ENCODE results near the gene TAS1R3. TPM values are rescaled to one million over a fixed set of nuclear protein-coding genes. Genes with fewer than 3 reads are reported as not detected.
"Not testable (repeated sequence)": the region's sequence is repeated elsewhere in the genome, so short reads cannot be mapped to it uniquely, and the experiment has no call there.

TAS1R3 gene
- polyA plus RNA-seq, 1 donor, result 3.3 TPM

- DNase-seq (ENCODE audit: low read depth), result no peak
Measured at GRCh38 chr1:1354271-1355247, 23.5 kb downstream of the TAS1R3 start.

DNA sequence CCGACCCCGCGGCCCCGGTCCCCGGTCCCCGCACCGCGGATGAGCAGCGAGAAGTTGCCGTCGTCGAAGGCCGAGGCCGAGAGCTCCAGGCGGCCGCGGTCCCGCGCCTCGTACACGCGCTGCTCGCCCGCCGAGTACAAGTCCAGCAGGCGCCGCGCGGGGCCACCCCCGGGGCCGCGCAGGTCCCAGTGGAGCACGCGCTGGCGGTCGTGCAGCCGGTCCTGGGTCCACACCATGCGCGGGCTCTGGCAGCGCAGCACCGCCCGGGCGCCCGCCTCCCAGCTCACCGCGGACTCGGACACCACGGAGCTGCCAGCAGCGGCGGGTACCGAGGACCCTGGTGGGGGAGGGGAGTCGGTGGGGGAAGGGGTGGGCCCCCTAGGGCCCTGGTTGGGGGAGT is 24.3 kb downstream of the TAS1R3 start:
- DNase-seq (ENCODE audit: low read depth), result no peak

- no peak for DNase-seq (ENCODE audit: low read depth)
Measured at GRCh38 chr1:1356166-1356795, 25.2 kb downstream of the TAS1R3 start.

DNA sequence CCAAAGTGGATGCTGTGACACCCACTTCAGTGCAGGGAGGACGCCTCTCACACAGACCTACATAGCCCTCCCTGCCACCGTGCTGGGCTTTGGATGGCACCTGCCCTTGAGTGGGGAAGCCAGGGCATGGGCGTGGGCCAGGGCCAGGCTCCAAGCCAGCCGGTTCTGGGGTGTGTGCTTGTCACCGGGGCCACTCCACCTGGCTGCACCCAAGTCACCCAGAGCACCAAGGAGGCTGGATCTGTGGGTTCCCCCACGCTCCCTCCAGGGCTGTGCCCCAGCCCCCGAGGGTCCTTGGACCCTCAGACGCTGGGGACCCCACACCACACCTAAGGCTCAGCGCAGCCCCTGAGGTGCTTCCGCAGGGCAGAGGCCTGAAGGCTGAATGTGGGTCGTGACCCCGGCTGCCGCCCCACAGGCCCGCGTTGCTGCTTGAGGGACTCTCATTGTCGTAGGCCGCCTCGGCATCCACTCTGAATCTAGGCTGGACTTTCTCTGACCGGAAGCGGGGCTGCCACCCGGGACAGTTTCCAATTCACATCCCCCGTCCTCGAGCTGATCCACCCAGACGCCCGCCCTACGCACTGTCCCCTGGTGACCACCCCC is 25.8 kb downstream of the TAS1R3 start:
- no peak for DNase-seq (ENCODE audit: low read depth)

- no peak for DNase-seq (ENCODE audit: low read depth)
Measured at GRCh38 chr1:1357871-1358432, 26.9 kb downstream of the TAS1R3 start.

GRCh38 chr1:1358433-1359271 is 27.6 kb downstream of the TAS1R3 start, which contains the start of gene MXRA8:
MXRA8 (minus strand) TSS chr1:1358555; CDS start chr1:1358504, 51 bp downstream.
- DNase-seq (ENCODE audit: low read depth), result no peak

DNA sequence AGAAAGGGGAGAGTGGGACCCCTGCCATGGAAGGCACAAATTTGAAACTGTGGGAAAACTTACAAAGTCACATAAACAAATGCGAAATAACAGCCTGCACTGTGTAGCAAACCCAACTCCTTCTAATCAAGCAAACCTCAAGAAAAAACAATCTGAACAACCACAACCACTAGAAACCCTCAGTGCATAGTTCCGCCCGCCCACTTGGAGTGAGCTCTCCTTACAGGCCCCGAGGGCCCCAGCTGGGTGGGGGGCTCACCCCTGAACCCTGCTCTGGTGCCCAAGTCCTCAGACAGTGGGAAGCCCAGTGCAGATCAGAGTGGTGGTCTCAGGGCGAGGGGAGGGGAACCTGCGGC is 28.2 kb downstream of the TAS1R3 start:
- no peak for DNase-seq (ENCODE audit: low read depth)

GRCh38 chr1:1359664-1360468 is 28.8 kb downstream of the TAS1R3 start:
- no peak for DNase-seq (ENCODE audit: low read depth)

DNA sequence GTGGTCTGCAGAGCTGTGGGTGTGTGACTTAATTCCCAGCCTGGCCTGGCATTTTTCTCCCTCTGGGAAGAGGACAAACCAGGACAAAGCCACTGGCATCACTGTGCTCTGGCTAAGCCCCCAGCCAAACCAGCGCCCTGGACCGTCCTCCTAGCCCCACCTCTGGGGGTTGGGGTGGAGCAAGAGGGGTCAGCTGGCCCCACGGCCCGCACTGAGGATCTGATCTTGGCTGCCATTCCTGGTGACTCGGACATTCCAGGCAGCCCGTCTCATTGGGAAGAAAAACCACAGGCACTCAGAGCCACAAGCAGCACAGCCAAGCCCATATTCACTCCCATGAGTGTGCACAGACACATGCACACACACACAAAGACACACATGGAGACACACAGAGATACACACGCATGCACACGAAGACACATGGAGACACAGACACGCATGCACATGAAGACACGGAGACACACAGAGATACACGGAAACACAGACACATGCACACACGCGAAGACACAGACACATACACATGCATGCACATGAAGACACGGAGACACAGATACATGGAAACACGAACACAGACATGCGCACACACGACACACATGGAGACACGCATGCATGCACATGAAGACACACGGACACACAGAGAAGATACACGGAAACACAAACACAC is 29.6 kb downstream of the TAS1R3 start:
- no peak for DNase-seq (ENCODE audit: low read depth)

DNA sequence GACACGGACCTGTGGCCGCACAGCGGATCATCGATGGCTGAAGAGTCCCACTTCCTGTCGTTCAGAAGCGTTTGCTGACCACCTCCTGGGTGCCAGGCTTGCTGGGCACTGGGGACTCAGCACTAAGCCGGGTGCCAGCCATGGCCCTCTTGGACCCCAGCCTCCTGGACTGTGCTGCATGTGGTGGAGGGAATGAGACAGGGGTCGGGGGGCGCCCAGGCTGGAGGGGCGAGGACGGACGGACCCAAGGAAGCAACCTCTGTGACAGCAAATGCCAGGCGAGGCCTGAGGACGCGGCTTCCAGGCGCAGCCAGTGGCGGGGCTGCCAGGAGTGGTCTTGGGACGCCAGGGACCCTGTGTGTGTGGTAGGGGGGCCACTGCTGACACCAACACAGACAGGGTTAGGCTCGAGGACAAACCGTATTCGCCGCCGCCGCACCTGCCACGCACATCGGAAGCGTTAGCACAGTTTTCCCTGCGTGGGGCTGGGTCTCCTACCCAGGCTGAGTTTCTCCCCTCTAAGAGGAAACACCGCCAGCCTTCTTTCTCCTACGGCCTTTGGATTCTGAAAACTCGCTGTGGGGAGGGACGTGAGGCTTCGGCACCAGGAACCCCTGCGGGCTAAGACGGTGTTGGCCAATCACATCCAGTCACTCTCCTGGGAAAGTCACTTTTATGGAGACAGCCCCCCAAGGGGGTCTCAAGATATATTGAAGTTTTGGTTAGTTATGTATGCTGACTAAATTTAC is 30.3 kb downstream of the TAS1R3 start:
- DNase-seq (ENCODE audit: low read depth), result no peak

GRCh38 chr1:1361982-1362423 is 30.9 kb downstream of the TAS1R3 start:
- DNase-seq (ENCODE audit: low read depth), result no peak

DNA sequence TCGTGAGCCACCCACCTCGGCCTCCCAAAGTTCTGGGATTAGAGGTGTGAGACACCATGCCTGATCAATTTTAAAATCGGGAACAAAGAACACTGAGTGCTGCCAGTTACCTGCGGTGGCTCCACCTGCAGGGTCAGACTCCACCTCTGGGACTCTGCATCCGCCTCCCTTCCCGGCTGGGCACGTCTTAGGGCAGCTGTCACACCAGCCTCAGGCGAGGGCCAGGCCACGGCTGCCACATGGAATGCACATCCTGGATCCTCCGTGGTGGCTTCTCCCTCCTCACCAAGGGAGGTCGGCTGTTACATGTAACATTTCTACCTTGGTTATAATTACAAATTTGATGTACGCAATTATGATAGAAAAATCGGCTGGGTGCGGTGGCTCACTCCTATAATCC is 33.2 kb downstream of the TAS1R3 start:
- no peak for DNase-seq (ENCODE audit: low read depth)

- no peak for DNase-seq (ENCODE audit: low read depth)
Measured at GRCh38 chr1:1365875-1366698, 35.0 kb downstream of the TAS1R3 start.

- DNase-seq (ENCODE audit: low read depth), result no peak
Measured at GRCh38 chr1:1366699-1367066, 35.6 kb downstream of the TAS1R3 start.

GRCh38 chr1:1367315-1367714 is 36.2 kb downstream of the TAS1R3 start:
- DNase-seq (ENCODE audit: low read depth), result no peak

DNA sequence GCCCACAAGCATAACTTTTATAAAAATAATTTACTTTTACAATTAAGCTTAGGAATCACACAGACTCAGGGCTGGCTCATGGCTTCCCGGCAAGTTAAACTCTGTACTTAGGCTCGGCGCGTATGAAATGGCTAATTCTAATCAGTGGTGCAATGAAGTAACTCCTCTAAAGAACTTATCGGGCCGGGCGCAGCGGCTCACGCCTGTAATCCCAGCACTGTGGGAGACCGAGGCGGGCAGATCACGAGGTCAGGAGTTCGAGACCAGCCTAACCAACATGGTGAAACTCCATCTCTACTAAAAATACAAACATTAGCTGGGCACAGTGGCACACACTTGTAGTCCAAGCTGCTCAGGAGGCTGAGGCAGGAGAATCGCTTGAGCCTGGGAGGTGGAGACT is 39.0 kb downstream of the TAS1R3 start:
- not testable (repeated sequence) for DNase-seq (ENCODE audit: low read depth)

GRCh38 chr1:1370771-1371300 is 39.8 kb downstream of the TAS1R3 start:
- no peak for DNase-seq (ENCODE audit: low read depth)

DNA sequence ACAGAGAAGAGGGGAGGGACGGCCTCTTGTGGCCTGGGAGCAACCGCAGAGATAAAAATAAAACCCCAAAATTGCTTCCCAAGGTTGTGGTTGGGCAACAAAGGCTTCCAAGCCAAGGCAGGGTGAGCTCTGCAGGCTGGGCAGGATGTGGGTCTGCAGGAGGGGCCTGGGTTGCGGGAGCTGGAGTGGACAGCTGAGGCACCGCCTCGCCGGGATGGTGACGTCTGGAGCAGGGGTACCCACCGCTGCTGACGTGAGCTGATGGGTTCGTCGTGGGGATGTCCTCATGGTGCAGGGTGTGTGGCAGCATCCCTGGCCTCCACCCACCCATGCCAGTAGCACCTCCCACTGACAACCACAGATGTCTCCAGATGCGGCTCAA is 40.3 kb downstream of the TAS1R3 start:
- DNase-seq (ENCODE audit: low read depth), result no peak

All from forelimb muscle (tissue), 1 donor.